Neutrophil (primary cell): ENCODE data around the gene ST3GAL3.
A peak's percentile ranks its signal among the peaks of the same experiment; 100 is the strongest.

Source experiments
- H3K27ac ChIP-seq: fragments of 200-600 bp; sonication (generic); 2 replicates; pipeline ENCODE4 v1.5.1; 2016; ENCODE audit warnings: mild to moderate bottlenecking, moderate library complexity
- H3K27me3 ChIP-seq: fragments of 200-600 bp; sonication (generic); 2 replicates; pipeline ENCODE4 v1.6.0; 2016; ENCODE audit warnings: mild to moderate bottlenecking
- H3K36me3 ChIP-seq: fragments of 200-600 bp; sonication (generic); 2 replicates; pipeline ENCODE4 v1.5.1; 2017
- H3K4me1 ChIP-seq, 2 experiments: fragments of 200-600 bp in 1 of 2; sonication (generic) in 1 of 2; 1 replicate in 1 of 2; 2 replicates in 1 of 2; pipeline versions ENCODE4 v1.5.1 to v1.6.1; 2013 to 2016; ENCODE audit warnings: low read depth in 1 of 2, low read length in 1 of 2, mild to moderate bottlenecking in 1 of 2, moderate library complexity in 1 of 2; ENCODE audit not compliant: control insufficient read depth in 1 of 2, insufficient read depth in 1 of 2
- H3K4me3 ChIP-seq, 2 experiments: fragments of 200-600 bp in 1 of 2; sonication (generic) in 1 of 2; 1 replicate in 1 of 2; 2 replicates in 1 of 2; pipeline ENCODE4 v1.5.1; 2013 to 2016; ENCODE audit warnings: low read depth in 1 of 2, low read length in 1 of 2, mild to moderate bottlenecking in 1 of 2, moderate library complexity in 1 of 2
- H3K9me3 ChIP-seq: fragments of 200-600 bp; sonication (generic); 2 replicates; pipeline ENCODE4 v1.5.1; 2016
- TF ChIP-seq, protein P1 (sequence below): fragments of 200-600 bp; sonication (generic); IDR thresholded peaks from 2 replicates; pipeline ENCODE4 v1.5.1; 2016; ENCODE audit warnings: antibody characterized with exemption

Gene ST3GAL3

GRCh38 chr1:43931711-43932660 is 224.7 kb downstream of the ST3GAL3 start:
- no peaks in the 10 kb centered on the region for H3K36me3 ChIP-seq
- H3K27me3 ChIP-seq = peaks cover 52% of the 10 kb centered on the region
- TF ChIP-seq, protein P1, sequence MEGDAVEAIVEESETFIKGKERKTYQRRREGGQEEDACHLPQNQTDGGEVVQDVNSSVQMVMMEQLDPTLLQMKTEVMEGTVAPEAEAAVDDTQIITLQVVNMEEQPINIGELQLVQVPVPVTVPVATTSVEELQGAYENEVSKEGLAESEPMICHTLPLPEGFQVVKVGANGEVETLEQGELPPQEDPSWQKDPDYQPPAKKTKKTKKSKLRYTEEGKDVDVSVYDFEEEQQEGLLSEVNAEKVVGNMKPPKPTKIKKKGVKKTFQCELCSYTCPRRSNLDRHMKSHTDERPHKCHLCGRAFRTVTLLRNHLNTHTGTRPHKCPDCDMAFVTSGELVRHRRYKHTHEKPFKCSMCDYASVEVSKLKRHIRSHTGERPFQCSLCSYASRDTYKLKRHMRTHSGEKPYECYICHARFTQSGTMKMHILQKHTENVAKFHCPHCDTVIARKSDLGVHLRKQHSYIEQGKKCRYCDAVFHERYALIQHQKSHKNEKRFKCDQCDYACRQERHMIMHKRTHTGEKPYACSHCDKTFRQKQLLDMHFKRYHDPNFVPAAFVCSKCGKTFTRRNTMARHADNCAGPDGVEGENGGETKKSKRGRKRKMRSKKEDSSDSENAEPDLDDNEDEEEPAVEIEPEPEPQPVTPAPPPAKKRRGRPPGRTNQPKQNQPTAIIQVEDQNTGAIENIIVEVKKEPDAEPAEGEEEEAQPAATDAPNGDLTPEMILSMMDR = no peak
- H3K4me3 ChIP-seq = no peak overlapping the region
- H3K9me3 ChIP-seq = no peaks in the 10 kb centered on the region
- H3K27ac ChIP-seq = no peak overlapping the region
- peaks cover 14 to 27% of the 10 kb centered on the region in 2 experiments for H3K4me1 ChIP-seq

DNA sequence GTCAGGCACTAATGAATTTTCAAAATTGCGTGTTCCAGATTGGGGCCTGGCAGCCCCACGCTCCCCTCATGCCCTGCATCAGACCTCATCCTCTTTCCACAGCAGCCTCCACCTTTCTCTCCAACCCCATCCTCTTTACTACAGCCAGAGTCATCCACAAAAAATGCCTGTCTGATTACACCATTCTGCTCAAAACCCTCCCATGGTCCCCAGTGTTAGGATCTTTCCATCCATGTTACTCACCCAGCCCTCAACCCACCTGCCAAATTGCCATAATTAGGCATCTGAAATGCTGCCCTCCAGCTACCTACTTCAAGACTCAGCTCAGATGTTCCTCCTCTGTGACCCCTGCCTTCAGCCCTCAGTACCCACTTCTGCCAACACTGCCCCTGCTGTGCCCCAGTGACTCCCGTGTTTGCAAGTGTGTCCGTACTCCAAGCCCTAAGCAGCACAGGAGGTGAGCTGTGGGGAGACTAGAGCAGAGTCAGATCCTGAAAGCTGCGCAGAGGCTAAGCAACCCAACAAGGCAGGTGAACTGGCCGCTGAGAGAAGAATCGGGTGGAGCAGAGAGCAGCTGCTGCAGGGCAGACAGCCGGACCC is 225.6 kb downstream of the ST3GAL3 start:
- H3K4me3 ChIP-seq = no peak overlapping the region
- TF ChIP-seq, protein P1 = no peak
- H3K27ac ChIP-seq = no peak overlapping the region
- H3K27me3 ChIP-seq = peaks cover 61% of the 10 kb centered on the region
- H3K36me3 ChIP-seq = no peaks in the 10 kb centered on the region
- H3K4me1 ChIP-seq = peaks cover 14 to 27% of the 10 kb centered on the region in 2 experiments
- H3K9me3 ChIP-seq = no peaks in the 10 kb centered on the region

DNA sequence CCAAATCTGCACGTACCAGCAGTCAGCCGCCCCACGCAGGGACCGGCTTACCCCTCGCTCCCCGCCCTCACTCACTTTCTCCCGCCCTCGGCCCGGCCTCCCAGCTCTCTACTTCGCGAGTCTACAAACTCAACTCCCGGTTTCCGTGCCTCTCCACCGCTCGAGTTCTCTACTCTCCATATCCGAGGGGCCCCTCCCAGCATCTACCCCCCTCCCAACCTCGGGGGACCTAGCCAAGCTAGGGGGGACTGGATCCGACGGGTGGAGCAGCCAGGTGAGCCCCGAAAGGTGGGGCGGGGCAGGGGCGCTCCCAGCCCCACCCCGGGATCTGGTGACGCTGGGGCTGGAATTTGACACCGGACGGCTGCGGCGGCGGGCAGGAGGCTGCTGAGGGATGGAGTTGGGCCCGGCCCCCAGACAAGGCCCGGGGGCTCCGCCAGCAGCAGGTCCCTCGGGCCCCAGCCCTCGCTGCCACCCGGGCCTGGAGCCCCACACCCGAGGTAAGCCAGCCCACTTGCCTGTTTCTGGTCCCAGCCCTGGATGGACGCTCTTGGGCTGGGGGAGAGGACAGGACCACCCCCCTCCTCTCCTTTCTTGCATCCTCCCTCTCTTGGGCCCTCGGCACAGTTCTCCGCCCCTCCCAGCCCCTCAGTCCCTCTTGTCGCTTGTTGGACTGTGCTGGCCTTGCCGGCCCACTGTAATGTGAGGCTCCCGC is 226.2 kb downstream of the ST3GAL3 start, which contains the start of gene ARTN:
TSS of gene ARTN (plus strand) at position 416 of the 715 bp plus-strand sequence. CDS start 1,856 bp downstream, outside the sequence.
- peaks cover 14 to 27% of the 10 kb centered on the region in 2 experiments for H3K4me1 ChIP-seq
- no peaks in the 10 kb centered on the region for H3K9me3 ChIP-seq
- no peak within 1 kb of the TSS for H3K4me3 ChIP-seq
- no peak within 1 kb of the TSS for H3K27ac ChIP-seq
- H3K36me3 ChIP-seq = no peaks in the 10 kb centered on the region
- TF ChIP-seq, protein P1 = no peak
- peaks cover 68% of the 10 kb centered on the region for H3K27me3 ChIP-seq

- H3K4me3 ChIP-seq = no peak overlapping the region
These were observed 227.0 kb downstream of the ST3GAL3 start for GRCh38 chr1:43934101-43934985.

More at GRCh38 chr1:43934101-43934985, 227.0 kb downstream of the ST3GAL3 start:
- Histone ChIP-seq H3K4me1 (peaks cover 14 to 27% of the 10 kb centered on the region in 2 experiments), H3K27ac (no peak overlapping the region), H3K27me3 (peaks cover 72% of the 10 kb centered on the region), H3K36me3 (no peaks in the 10 kb centered on the region), H3K9me3 (no peaks in the 10 kb centered on the region)
- TF ChIP-seq, protein P1 = peak; percentile 80
